GM19043 (cell line): Measurements from ENCODE around the gene CFAP61.

Experiments used
- ATAC-seq: cut with Tn5 transposase; IDR thresholded peaks from one replicate; pipeline ENCODE4 v1.9.1; 2021; ENCODE audit warnings: low read depth; ENCODE audit not compliant: unreplicated experiment

Gene CFAP61

DNA sequence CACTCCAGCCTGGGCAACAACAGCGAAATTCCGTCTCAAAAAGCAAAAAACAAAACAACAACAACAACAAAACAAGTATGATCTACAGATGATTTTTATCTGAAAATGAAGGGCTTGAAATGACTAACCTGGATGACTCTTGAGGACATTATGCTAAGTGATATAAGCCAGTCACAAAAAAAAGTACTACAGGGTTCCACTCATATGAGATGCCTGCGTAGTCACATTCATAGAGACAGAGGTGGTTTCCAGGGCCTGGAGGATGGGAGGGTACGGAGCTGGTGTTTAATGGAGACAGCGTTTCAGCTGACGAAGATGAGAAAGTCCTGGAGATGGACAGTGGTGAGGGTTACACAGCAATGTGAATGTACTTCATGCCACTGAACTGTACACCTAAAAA lies 307.3 kb downstream of the CFAP61 start:
- no peak for ATAC-seq

- ATAC-seq: no peak
These were observed 308.1 kb downstream of the CFAP61 start for GRCh38 chr20:20360464-20360863.

- no peak for ATAC-seq
These were observed 310.6 kb downstream of the CFAP61 start for GRCh38 chr20:20362774-20363433.

GRCh38 chr20:20363434-20363798 lies 311.1 kb downstream of the CFAP61 start:
- no peak for ATAC-seq

DNA sequence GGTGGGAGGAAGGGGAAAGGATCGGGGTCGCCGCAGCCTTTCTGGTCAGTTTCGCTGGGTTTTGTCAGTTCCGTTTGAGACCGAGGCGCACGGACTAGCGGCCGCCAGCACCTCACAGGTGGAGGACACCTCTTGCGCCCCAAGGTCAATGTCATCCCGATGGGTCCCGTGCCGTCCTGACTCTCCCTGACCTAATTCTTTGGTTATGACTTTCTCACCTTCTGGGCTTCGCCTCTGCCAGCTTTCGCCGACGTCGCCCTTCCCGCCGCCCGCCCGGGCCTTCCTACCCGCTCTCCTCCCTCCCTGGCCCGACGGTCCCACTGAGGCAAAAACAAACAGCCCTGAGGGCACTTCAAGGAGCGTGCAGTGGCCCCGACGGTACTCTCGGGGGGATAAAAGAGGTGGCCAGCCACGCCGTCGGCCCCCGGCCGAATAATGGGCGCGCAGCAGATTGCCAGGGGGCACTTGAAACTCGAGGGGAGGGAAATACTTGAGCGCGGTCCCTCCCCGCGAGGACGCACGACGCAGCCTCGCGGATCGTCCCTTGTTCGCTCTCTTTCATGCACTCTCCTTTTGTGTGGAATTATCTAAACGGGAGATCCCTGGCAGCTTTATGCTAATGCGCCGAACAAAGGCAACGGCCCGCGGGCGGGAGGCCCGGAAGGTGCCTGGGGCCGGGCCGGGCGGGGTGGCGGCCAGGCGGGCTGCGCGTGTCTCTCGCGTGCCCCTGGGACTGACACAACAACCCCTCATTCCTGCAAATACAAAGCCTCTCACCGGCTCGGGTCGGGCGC lies 311.7 kb downstream of the CFAP61 start:
- ATAC-seq: no peak

DNA sequence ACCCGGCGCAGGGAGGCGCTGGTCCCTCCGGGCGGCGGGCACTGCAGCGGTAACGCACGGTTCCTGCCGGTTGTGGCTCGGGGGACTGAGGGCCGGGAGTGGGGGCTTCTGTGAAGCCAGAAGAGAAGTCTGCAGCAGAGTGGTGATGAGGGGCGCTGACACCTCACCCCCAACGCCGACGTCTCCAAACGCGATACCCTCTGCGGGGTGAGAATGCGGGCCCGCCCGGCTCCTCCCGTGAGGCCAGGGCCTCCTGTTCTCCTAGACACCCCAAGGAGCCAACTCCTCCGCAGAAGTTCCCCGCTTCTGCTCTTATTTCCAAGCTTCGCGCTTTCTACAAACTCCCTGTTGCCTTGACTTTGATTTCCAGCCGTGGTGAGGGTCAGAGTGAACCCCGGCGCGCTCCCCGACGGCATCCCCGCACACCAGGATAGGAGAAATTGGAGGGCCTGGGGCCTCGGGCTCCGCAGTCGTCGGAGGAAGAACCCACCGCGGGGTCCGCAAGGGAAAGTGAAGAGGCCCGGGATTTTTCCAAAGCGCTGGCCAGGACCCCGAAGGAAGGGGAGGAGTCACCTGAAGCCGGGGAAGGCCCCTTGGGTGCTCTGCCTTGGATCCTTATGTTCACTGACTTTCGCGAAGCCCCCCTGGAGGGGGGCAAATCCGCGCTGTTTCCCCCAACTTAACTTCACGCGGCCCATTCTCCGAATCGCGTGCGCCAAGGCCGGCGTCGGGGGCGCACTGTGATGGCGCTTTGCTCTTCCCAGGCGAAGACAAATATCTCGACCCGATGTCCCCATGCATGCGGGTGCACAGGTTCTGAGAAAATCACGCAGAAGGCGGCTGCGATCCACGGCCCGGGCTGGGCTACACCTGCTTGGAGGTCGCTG lies 312.5 kb downstream of the CFAP61 start:
- ATAC-seq: no peak

- no peak for ATAC-seq
These were observed 313.3 kb downstream of the CFAP61 start for GRCh38 chr20:20365480-20366161.

- ATAC-seq: no peak
These were observed 314.2 kb downstream of the CFAP61 start for GRCh38 chr20:20366551-20366875.

DNA sequence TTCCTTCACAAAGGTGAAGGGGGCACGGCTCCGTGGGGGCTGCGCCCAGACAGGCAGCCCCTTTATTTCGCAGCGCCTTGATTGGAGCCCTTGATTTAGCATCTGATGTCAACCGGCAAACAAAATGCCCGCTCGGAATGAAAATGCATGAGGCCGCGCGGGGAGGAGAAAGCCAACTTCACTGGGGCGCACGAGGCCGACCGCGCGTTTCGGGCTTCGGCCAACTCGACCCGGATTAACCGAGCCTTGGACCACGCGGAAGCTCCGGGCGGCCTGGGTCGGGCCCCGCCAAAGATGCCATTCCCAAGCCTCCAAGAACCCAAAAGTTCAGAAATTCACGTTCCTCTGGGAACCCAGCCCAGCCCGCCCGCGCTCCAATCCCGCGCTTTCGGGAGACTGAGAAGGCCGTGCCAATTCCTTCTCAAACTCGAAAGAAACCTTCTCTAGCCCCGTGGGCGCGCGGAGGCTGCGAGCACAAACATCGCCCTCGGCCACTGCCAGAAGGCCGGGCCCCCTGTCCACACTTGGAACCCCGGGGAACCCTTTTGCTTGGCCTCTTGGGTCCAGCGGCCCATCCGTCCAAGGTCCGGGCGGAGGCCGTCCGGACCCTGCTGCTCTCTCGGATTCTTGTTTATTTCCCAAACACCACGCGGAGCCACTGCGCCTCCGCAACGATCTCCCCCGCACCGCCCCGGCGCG lies 314.7 kb downstream of the CFAP61 start:
- no peak for ATAC-seq

DNA sequence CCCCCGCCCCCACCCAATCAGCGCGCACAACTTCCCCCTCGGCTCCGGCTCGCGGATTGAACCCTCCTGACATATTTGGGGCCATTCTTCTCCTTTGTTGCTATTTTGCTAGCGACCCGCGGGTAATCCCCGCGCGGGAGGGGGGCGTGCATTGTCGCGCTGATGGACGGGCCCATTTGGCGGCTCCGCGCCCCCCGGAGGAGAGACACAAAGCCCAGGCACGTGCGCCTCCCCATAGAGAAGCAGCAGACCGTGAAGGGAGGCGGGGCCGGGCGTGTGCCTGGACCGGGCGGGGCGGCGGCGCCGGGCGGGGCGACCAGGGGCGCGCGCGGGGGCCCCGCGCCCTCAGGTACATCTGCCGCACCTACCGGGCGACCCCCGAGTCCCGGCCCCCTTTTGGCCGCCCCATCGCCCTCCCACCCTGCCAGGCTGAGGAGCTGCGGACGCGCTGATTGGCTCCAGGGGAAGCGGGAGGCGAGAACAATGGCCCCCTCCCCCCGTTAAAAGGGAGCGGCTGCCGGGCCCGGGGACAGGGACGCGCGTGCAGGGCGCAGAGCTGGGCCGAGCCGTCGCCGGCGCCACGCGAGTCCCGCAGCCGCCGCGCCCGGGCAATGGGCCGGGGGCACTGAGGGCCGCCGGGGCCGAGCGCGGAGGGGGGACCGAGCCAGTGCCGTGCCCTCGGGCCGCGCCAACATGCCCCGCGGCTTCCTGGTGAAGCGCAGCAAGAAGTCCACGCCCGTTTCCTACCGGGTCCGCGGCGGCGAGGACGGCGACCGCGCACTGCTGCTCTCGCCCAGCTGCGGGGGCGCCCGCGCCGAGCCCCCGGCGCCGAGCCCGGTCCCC lies 315.5 kb downstream of the CFAP61 start, which contains the start of gene INSM1:
Gene INSM1, plus strand, starts transcription at position 530 of the 843 bp plus-strand sequence. Its CDS starts 164 bp downstream, at position 694.
- no peak for ATAC-seq

GRCh38 chr20:20368418-20369249 lies 316.3 kb downstream of the CFAP61 start:
- no peak for ATAC-seq

DNA sequence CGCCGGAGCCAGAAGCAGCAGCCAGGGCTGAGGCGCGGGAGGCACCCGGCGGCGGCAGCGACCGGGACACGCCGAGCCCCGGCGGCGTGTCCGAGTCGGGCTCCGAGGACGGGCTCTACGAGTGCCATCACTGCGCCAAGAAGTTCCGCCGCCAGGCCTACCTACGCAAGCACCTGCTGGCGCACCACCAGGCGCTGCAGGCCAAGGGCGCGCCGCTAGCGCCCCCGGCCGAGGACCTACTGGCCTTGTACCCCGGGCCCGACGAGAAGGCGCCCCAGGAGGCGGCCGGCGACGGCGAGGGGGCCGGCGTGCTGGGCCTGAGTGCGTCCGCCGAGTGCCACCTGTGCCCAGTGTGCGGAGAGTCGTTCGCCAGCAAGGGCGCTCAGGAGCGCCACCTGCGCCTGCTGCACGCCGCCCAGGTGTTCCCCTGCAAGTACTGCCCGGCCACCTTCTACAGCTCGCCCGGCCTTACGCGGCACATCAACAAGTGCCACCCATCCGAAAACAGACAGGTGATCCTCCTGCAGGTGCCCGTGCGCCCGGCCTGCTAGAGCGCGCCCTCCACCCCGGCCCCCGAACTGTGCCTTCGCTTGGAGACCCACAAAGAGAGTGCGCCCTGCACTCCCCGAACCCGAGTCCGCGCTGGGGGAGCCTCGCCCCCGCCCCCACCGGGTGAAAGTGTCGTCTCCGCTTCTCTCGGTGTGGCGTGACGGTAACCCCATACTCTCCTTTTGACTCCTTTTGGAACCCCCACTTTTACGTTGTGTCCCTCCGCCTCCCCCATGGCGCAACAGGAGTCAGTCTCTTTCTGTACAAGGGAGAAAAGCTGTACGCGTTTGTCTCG lies 317.1 kb downstream of the CFAP61 start:
- ATAC-seq: no peak

GRCh38 chr20:20370094-20370575 lies 317.8 kb downstream of the CFAP61 start:
- ATAC-seq: no peak

DNA sequence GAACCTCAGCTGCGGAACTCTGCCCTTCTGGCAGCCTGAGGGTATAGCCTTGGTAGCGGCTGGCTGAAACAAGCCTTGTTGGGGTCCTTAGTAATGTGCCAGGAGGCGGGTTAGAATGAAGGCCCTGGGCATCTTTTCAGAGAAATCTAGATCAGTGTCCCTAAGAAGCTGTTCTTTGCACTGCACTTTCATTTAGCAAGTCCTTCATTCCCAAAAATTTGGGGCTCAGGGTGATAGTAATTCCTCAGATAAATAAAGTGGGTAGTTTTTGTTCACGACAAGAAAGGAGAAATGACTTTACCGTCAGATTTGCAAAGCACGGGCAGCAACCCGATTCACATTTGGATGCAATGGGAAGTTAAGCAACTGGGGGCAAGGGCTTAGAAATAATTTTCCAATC lies 318.8 kb downstream of the CFAP61 start:
- no peak for ATAC-seq

- ATAC-seq: no peak
These were observed 319.3 kb downstream of the CFAP61 start for GRCh38 chr20:20371681-20372080.

- no peak for ATAC-seq
These were observed 320.8 kb downstream of the CFAP61 start for GRCh38 chr20:20373091-20373571.

DNA sequence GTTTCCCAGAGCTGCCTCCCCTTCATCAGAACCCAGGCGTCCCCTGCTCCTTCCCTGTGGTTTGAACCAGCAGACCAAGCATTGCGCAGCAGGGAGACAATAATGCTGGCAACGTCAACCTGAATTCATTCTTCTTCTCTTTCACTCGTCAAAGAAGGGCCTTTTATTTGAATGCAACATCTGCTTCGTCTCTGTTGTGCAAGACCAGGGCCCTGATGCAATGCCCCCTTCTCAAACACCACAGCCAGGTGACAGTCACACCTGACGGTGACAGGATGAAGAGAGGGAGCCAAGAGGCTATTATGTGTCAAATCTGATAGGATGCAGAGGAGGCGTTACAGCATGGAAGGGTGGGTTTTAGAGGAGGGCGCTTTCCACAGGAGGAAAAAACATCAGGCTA lies 323.5 kb downstream of the CFAP61 start:
- no peak for ATAC-seq
